ENCODE measurements around the gene MYL9. TPM values are rescaled to one million over a fixed set of nuclear protein-coding genes. Genes with fewer than 3 reads are reported as not detected.
A peak's percentile ranks its signal among the peaks of the same experiment; 100 is the strongest.

The MYL9 gene
- total and polyA plus RNA-seq, 7 experiments from 2014 or later, result 0.29 to 2.4 (median 0.29) TPM; not detected in 4

DNA sequence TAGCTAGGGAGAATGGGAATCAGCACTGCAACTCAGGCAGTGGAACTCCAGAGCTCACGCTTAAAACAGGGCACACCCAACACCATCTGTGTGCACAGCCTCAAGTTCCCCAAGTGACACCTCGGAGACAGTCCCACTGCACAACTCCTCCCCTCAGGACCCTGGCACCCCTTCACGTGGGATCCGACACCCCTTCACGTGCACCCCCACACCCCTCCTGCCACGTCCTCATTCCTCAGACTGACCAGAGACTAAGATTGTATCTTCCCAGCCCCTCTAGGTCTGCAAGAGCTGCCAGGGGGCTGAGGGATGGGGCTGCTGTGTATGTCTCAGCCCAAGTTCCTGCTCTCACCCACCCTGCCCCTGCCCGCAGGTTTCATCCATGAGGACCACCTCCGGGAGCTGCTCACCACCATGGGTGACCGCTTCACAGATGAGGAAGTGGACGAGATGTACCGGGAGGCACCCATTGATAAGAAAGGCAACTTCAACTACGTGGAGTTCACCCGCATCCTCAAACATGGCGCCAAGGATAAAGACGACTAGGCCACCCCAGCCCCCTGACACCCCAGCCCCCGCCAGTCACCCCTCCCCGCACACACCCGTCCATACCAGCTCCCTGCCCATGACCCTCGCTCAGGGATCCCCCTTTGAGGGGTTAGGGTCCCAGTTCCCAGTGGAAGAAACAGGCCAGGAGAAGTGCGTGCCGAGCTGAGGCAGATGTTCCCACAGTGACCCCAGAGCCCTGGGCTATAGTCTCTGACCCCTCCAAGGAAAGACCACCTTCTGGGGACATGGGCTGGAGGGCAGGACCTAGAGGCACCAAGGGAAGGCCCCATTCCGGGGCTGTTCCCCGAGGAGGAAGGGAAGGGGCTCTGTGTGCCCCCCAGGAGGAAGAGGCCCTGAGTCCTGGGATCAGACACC lies 7.6 kb downstream of the MYL9 start:
- no peaks in the 10 kb centered on the region for H3K27me3 Mint-ChIP-seq
- POLR2A ChIA-PET, result interaction anchor here (0.5 to 0.6 kb wide), 2 partner anchors 48 to 64 kb away, joined by 4 to 5 read pairs; no protein-coding TSS in a partner anchor
- H3K4me3 ChIP-seq (ENCODE audit: low read length), result no peak overlapping the region
- H3K27ac Mint-ChIP-seq, result no peak overlapping the region
- H3K27ac ChIP-seq (ENCODE audit: low read depth, low read length), result no peak overlapping the region
- CTCF ChIA-PET, result interaction anchor here (0.6 to 0.8 kb wide), 2 partner anchors 9 to 56 kb away, joined by 3 to 5 read pairs; no protein-coding TSS in a partner anchor
- no peaks in the 10 kb centered on the region for H3K36me3 ChIP-seq (ENCODE audit: control insufficient read depth in 2 of 3, insufficient read depth in 3 of 3, low read length in 3 of 3)
- no peaks in the 10 kb centered on the region for H3K9me3 ChIP-seq (ENCODE audit: control insufficient read depth in 2 of 3, low read length in 3 of 3)
- intact Hi-C loops (cut with micrococcal nuclease), result no loop called here
- no peaks in the 10 kb centered on the region for H3K4me1 ChIP-seq (ENCODE audit: control insufficient read depth in 2 of 2, insufficient read depth in 2 of 2, low read length in 2 of 2)
- DNase-seq (no peak), ATAC-seq (no peak)
- no peaks in the 10 kb centered on the region for H3K27me3 ChIP-seq (ENCODE audit: control insufficient read depth in 2 of 2, insufficient read depth in 2 of 2, low read length in 2 of 2)
- peaks cover 0 to 2% (median 0%) of the 10 kb centered on the region in 7 donors for H3K4me1 Mint-ChIP-seq
- no peak overlapping the region for H3K4me3 Mint-ChIP-seq
- no peaks in the 10 kb centered on the region for H3K9me3 Mint-ChIP-seq
- H3K36me3 Mint-ChIP-seq, result no peaks in the 10 kb centered on the region

DNA sequence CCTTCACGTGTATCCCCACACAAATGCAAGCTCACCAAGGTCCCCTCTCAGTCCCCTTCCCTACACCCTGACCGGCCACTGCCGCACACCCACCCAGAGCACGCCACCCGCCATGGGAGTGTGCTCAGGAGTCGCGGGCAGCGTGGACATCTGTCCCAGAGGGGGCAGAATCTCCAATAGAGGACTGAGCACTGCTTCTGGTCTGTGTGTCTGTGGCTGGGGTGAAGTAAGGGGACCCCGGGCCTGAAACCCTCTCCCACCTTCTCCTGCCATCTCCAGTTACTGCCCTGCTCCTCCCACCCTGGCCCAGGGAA lies 8.3 kb downstream of the MYL9 start:
- Histone ChIP-seq H3K27ac (ENCODE audit: low read depth, low read length) (no peak overlapping the region), H3K4me3 (ENCODE audit: low read length) (no peak overlapping the region), H3K9me3 (ENCODE audit: control insufficient read depth in 2 of 3, low read length in 3 of 3) (no peaks in the 10 kb centered on the region), H3K36me3 (ENCODE audit: control insufficient read depth in 2 of 3, insufficient read depth in 3 of 3, low read length in 3 of 3) (no peaks in the 10 kb centered on the region), H3K4me1 (ENCODE audit: control insufficient read depth in 2 of 2, insufficient read depth in 2 of 2, low read length in 2 of 2) (no peaks in the 10 kb centered on the region), H3K27me3 (ENCODE audit: control insufficient read depth in 2 of 2, insufficient read depth in 2 of 2, low read length in 2 of 2) (no peaks in the 10 kb centered on the region)
- H3K4me1 Mint-ChIP-seq, result peaks cover 0 to 2% (median 0%) of the 10 kb centered on the region in 7 donors
- ATAC-seq (no peak), DNase-seq (no peak)
- ChIA-PET CTCF (no interaction called here), POLR2A (no interaction called here)
- peak overlapping the region in 1 of 9 donors; percentile 59 for H3K27ac Mint-ChIP-seq
- H3K36me3 Mint-ChIP-seq, result no peaks in the 10 kb centered on the region
- no peaks in the 10 kb centered on the region for H3K27me3 Mint-ChIP-seq
- intact Hi-C loops (cut with micrococcal nuclease), result no loop called here
- no peaks in the 10 kb centered on the region for H3K9me3 Mint-ChIP-seq
- H3K4me3 Mint-ChIP-seq, result no peak overlapping the region

DNA sequence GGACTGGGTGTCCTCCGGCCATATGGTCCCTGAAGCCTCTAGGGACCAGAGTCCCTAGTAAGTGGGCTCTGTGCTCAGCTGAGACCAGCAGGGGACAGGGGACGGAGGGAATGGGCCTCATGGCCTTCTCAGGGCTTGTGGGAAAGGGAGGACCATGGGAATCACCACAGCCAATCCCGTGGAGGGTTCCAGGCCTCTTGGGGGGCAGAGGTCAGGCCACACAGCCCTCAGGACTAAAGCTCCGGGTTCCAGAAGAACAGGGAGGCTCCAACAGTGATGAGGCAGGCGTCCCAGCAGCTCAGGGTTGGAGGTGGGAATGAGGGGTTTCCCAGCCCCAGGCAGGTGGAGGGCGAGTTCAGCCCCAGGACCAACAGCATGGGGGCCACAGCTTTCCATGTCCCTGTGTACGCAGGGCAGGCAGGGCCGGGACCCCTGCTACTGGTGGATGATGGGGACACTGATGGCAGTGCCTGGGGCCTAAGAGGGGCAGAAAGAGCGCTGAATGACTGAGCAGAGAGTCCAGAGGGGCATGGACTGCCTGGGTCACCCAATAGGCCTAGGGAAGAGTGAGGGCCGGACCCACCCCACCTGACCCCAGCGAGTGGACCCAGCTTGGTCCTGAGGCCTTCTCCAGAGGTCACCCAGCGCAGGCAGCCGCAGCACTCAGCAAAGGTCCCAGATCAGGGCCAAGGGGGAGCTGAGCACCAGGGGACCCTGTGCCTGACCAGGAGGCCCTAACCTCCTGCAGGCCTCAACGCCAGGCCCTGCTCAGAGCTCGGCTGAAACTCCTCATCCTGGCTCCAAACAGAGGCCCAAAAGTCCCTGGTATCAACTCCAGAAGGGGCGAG lies 8.8 kb downstream of the MYL9 start:
- H3K27me3 Mint-ChIP-seq, result no peaks in the 10 kb centered on the region
- Histone ChIP-seq H3K36me3 (ENCODE audit: control insufficient read depth in 2 of 3, insufficient read depth in 3 of 3, low read length in 3 of 3) (no peaks in the 10 kb centered on the region), H3K27ac (ENCODE audit: low read depth, low read length) (no peak overlapping the region), H3K4me1 (ENCODE audit: control insufficient read depth in 2 of 2, insufficient read depth in 2 of 2, low read length in 2 of 2) (no peaks in the 10 kb centered on the region), H3K9me3 (ENCODE audit: control insufficient read depth in 2 of 3, low read length in 3 of 3) (no peaks in the 10 kb centered on the region), H3K4me3 (ENCODE audit: low read length) (no peak overlapping the region), H3K27me3 (ENCODE audit: control insufficient read depth in 2 of 2, insufficient read depth in 2 of 2, low read length in 2 of 2) (no peaks in the 10 kb centered on the region)
- peaks cover 0 to 2% (median 1%) of the 10 kb centered on the region in 7 donors for H3K4me1 Mint-ChIP-seq
- peak overlapping the region in 2 of 9 donors; percentile 15 to 59 for H3K27ac Mint-ChIP-seq
- ATAC-seq, result no peak
- CTCF ChIA-PET, result no interaction called here
- DNase-seq, result no peak
- no peak overlapping the region for H3K4me3 Mint-ChIP-seq
- POLR2A ChIA-PET, result no interaction called here
- H3K36me3 Mint-ChIP-seq, result no peaks in the 10 kb centered on the region
- H3K9me3 Mint-ChIP-seq, result no peaks in the 10 kb centered on the region
- intact Hi-C loops (cut with micrococcal nuclease), result no loop called here

DNA sequence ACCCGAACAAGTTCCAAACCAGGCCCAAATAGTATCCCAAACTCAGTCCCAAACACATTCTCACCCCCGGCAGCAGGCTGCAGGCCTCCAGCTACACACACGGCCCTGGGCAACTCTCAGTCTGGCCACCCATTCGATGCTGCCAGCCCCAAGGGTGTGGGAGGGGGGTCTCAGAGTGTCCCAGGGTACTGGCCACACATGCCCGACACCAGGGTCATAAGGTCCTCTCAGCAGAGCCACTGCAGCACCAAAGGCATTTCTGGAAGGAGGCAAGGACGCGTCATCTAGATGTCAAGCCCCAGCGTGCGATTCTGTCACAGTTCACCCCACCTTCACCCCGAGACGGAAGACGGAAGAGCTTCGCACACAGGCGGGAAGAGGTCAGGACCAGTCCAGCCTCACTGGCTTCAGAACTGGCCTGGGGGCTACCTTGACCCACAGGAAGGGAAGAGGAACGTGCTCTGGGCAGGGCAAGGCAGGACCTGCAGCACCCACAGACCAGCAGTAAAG lies 9.5 kb downstream of the MYL9 start:
- H3K4me1 Mint-ChIP-seq, result peaks cover 0 to 5% (median 2%) of the 10 kb centered on the region in 7 donors
- DNase-seq (no peak), ATAC-seq (no peak)
- peak overlapping the region in 1 of 9 donors; percentile 60 for H3K27ac Mint-ChIP-seq
- H3K4me3 Mint-ChIP-seq, result no peak overlapping the region
- no peaks in the 10 kb centered on the region for H3K36me3 Mint-ChIP-seq
- Histone ChIP-seq H3K9me3 (ENCODE audit: control insufficient read depth in 2 of 3, low read length in 3 of 3) (no peaks in the 10 kb centered on the region), H3K4me1 (ENCODE audit: control insufficient read depth in 2 of 2, insufficient read depth in 2 of 2, low read length in 2 of 2) (no peaks in the 10 kb centered on the region), H3K4me3 (ENCODE audit: low read length) (no peak overlapping the region), H3K36me3 (ENCODE audit: control insufficient read depth in 2 of 3, insufficient read depth in 3 of 3, low read length in 3 of 3) (no peaks in the 10 kb centered on the region), H3K27ac (ENCODE audit: low read depth, low read length) (no peak overlapping the region), H3K27me3 (ENCODE audit: control insufficient read depth in 2 of 2, insufficient read depth in 2 of 2, low read length in 2 of 2) (no peaks in the 10 kb centered on the region)
- CTCF ChIA-PET, result no interaction called here
- no peaks in the 10 kb centered on the region for H3K9me3 Mint-ChIP-seq
- intact Hi-C loops (cut with micrococcal nuclease), result no loop called here
- POLR2A ChIA-PET, result no interaction called here
- no peaks in the 10 kb centered on the region for H3K27me3 Mint-ChIP-seq

DNA sequence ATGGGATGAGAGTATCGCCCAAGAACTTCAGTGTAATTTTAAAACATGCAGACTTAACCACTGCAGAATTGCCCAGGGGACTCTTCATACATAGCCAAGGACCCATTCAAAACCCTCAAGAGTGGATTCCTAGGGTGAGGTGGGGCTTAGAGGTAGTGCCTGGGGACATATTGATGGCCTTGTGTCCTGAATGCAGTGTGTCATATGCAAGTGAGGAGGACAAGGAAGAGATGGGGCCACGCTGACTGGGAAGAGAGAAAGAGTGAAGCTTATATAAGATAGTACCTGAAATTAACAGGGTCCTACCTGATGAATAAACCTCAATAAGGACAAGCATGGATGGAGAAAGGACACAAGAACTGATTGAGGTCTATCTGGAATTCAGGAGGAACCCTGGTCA lies 13.9 kb downstream of the MYL9 start:
- Histone ChIP-seq H3K27me3 (ENCODE audit: control insufficient read depth in 2 of 2, insufficient read depth in 2 of 2, low read length in 2 of 2) (no peaks in the 10 kb centered on the region), H3K4me3 (ENCODE audit: low read length) (no peak overlapping the region), H3K36me3 (ENCODE audit: control insufficient read depth in 2 of 3, insufficient read depth in 3 of 3, low read length in 3 of 3) (no peaks in the 10 kb centered on the region), H3K9me3 (ENCODE audit: control insufficient read depth in 2 of 3, low read length in 3 of 3) (no peaks in the 10 kb centered on the region), H3K4me1 (ENCODE audit: control insufficient read depth in 2 of 2, insufficient read depth in 2 of 2, low read length in 2 of 2) (peaks cover 0 to 7% of the 10 kb centered on the region in 2 donors), H3K27ac (ENCODE audit: low read depth, low read length) (no peak overlapping the region)
- Mint-ChIP-seq H3K4me3 (no peak overlapping the region), H3K27me3 (no peaks in the 10 kb centered on the region), H3K36me3 (no peaks in the 10 kb centered on the region), H3K4me1 (peaks cover 0 to 13% (median 8%) of the 10 kb centered on the region in 7 donors), H3K9me3 (no peaks in the 10 kb centered on the region), H3K27ac (no peak overlapping the region)
- CTCF ChIA-PET, result interaction anchor here (0.6 kb wide), 1 partner anchor 50 kb away, joined by 3 read pairs; no protein-coding TSS in a partner anchor
- intact Hi-C loops (cut with micrococcal nuclease), result no loop called here
- ATAC-seq, result no peak
- DNase-seq, result no peak
- POLR2A ChIA-PET, result no interaction called here

DNA sequence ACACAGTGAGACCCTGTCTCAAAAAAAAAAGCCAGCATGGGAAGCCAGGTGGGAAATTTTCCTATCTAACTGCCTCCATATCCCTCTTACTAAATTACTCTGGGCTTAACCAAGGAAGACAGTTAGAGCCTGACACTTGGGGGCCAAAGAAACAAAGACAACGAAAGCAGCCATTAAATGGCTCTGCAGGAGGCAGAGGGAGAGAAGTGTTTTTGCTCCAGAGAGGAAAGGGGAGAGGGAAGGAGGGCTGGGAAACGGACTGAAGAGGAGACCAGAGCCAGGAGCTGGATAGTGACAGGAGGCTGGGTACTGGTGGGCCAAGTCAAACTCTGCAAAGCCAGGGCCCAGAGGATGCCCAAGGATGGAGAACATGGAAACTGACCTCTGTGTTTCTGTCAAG lies 21.4 kb downstream of the MYL9 start:
- no peak for DNase-seq

More for the DNA sequence above, 21.4 kb downstream of the MYL9 start:
- H3K4me3 ChIP-seq (ENCODE audit: low read length), result no peak overlapping the region
- H3K4me1 ChIP-seq (ENCODE audit: control insufficient read depth in 2 of 2, insufficient read depth in 2 of 2, low read length in 2 of 2), result peaks cover 0 to 10% of the 10 kb centered on the region in 2 donors
- H3K27me3 ChIP-seq (ENCODE audit: control insufficient read depth in 2 of 2, insufficient read depth in 2 of 2, low read length in 2 of 2), result no peaks in the 10 kb centered on the region
- intact Hi-C loops (cut with micrococcal nuclease), result no loop called here
- Mint-ChIP-seq H3K9me3 (peaks cover 0 to 10% (median 4%) of the 10 kb centered on the region in 11 donors), H3K27ac (peak overlapping the region in 1 of 9 donors; percentile 21), H3K36me3 (peaks cover 0 to 13% (median 4%) of the 10 kb centered on the region in 5 donors), H3K27me3 (no peaks in the 10 kb centered on the region), H3K4me3 (no peak overlapping the region), H3K4me1 (peaks cover 0 to 5% (median 0%) of the 10 kb centered on the region in 7 donors)
- H3K27ac ChIP-seq (ENCODE audit: low read depth, low read length), result no peak overlapping the region
- no peaks in the 10 kb centered on the region for H3K36me3 ChIP-seq (ENCODE audit: control insufficient read depth in 2 of 3, insufficient read depth in 3 of 3, low read length in 3 of 3)
- CTCF ChIA-PET, result no interaction called here
- no peaks in the 10 kb centered on the region for H3K9me3 ChIP-seq (ENCODE audit: control insufficient read depth in 2 of 3, low read length in 3 of 3)
- POLR2A ChIA-PET, result no interaction called here
- ATAC-seq, result no peak

Data from naive thymus-derived CD4-positive, alpha-beta T cell (primary cell).